ENCODE measurements around the gene VEGFB.

The VEGFB gene

GRCh38 chr11:64216879-64217278 lies 17.5 kb upstream of the VEGFB start:
- H3K4me3 ChIP-seq (ENCODE audit: insufficient read length, low read depth): no peak overlapping the region
- peaks cover 38% of the 10 kb centered on the region for H3K36me3 ChIP-seq (ENCODE audit: insufficient read depth, insufficient read length, low read length)
- H3K27me3 ChIP-seq (ENCODE audit: insufficient read depth, insufficient read length): no peaks in the 10 kb centered on the region
- no peaks in the 10 kb centered on the region for H3K9me3 ChIP-seq (ENCODE audit: insufficient read depth, low read length)
- no peaks in the 10 kb centered on the region for H3K4me1 ChIP-seq (ENCODE audit: insufficient read depth, insufficient read length)
- DNase-seq (ENCODE audit: low read depth, low spot score): no peak
- H3K9ac ChIP-seq (ENCODE audit: insufficient read length, low read depth): no peak overlapping the region
- TF ChIP-seq ZNF274 (IDR thresholded peaks at IDR 0.05; ENCODE audit: low read depth, low read length) (no peak), YY1 (IDR thresholded peaks at IDR 0.05; ENCODE audit: insufficient read depth, insufficient read length) (no peak), SUZ12 (IDR thresholded peaks at IDR 0.05; ENCODE audit: extremely low read depth, insufficient read depth, insufficient read length) (no peak)

- DNase-seq (ENCODE audit: low read depth, low spot score): no peak
- TF ChIP-seq YY1 (IDR thresholded peaks at IDR 0.05; ENCODE audit: insufficient read depth, insufficient read length) (no peak), ZNF274 (IDR thresholded peaks at IDR 0.05; ENCODE audit: low read depth, low read length) (no peak), SUZ12 (IDR thresholded peaks at IDR 0.05; ENCODE audit: extremely low read depth, insufficient read depth, insufficient read length) (no peak)
- no peaks in the 10 kb centered on the region for H3K9me3 ChIP-seq (ENCODE audit: insufficient read depth, low read length)
- H3K9ac ChIP-seq (ENCODE audit: insufficient read length, low read depth): no peak overlapping the region
- H3K4me3 ChIP-seq (ENCODE audit: insufficient read length, low read depth): no peak overlapping the region
- H3K4me1 ChIP-seq (ENCODE audit: insufficient read depth, insufficient read length): peaks cover 3% of the 10 kb centered on the region
- H3K36me3 ChIP-seq (ENCODE audit: insufficient read depth, insufficient read length, low read length): peaks cover 43% of the 10 kb centered on the region
- no peaks in the 10 kb centered on the region for H3K27me3 ChIP-seq (ENCODE audit: insufficient read depth, insufficient read length)
Observed at GRCh38 chr11:64218628-64219353, 15.6 kb upstream of the VEGFB start.

GRCh38 chr11:64219354-64219684 lies 15.1 kb upstream of the VEGFB start:
- TF ChIP-seq YY1 (IDR thresholded peaks at IDR 0.05; ENCODE audit: insufficient read depth, insufficient read length) (no peak), ZNF274 (IDR thresholded peaks at IDR 0.05; ENCODE audit: low read depth, low read length) (no peak), SUZ12 (IDR thresholded peaks at IDR 0.05; ENCODE audit: extremely low read depth, insufficient read depth, insufficient read length) (no peak)
- H3K9ac ChIP-seq (ENCODE audit: insufficient read length, low read depth): no peak overlapping the region
- H3K9me3 ChIP-seq (ENCODE audit: insufficient read depth, low read length): no peaks in the 10 kb centered on the region
- H3K4me3 ChIP-seq (ENCODE audit: insufficient read length, low read depth): no peak overlapping the region
- H3K36me3 ChIP-seq (ENCODE audit: insufficient read depth, insufficient read length, low read length): peaks cover 48% of the 10 kb centered on the region
- peaks cover 3% of the 10 kb centered on the region for H3K4me1 ChIP-seq (ENCODE audit: insufficient read depth, insufficient read length)
- DNase-seq (ENCODE audit: low read depth, low spot score): no peak
- no peaks in the 10 kb centered on the region for H3K27me3 ChIP-seq (ENCODE audit: insufficient read depth, insufficient read length)

- Histone ChIP-seq H3K4me1 (ENCODE audit: insufficient read depth, insufficient read length) (peaks cover 7% of the 10 kb centered on the region), H3K9ac (ENCODE audit: insufficient read length, low read depth) (no peak overlapping the region), H3K27me3 (ENCODE audit: insufficient read depth, insufficient read length) (no peaks in the 10 kb centered on the region), H3K36me3 (ENCODE audit: insufficient read depth, insufficient read length, low read length) (peaks cover 52% of the 10 kb centered on the region), H3K4me3 (ENCODE audit: insufficient read length, low read depth) (no peak overlapping the region), H3K9me3 (ENCODE audit: insufficient read depth, low read length) (no peaks in the 10 kb centered on the region)
- TF ChIP-seq ZNF274 (IDR thresholded peaks at IDR 0.05; ENCODE audit: low read depth, low read length) (no peak), YY1 (IDR thresholded peaks at IDR 0.05; ENCODE audit: insufficient read depth, insufficient read length) (no peak), SUZ12 (IDR thresholded peaks at IDR 0.05; ENCODE audit: extremely low read depth, insufficient read depth, insufficient read length) (no peak)
- DNase-seq (ENCODE audit: low read depth, low spot score): no peak
Observed at GRCh38 chr11:64219755-64220154, 14.6 kb upstream of the VEGFB start.

GRCh38 chr11:64220271-64220670 lies 14.1 kb upstream of the VEGFB start:
- H3K4me1 ChIP-seq (ENCODE audit: insufficient read depth, insufficient read length): peaks cover 10% of the 10 kb centered on the region
- H3K27me3 ChIP-seq (ENCODE audit: insufficient read depth, insufficient read length): no peaks in the 10 kb centered on the region
- no peak for TF ChIP-seq SUZ12 (IDR thresholded peaks at IDR 0.05; ENCODE audit: extremely low read depth, insufficient read depth, insufficient read length)
- no peak for TF ChIP-seq ZNF274 (IDR thresholded peaks at IDR 0.05; ENCODE audit: low read depth, low read length)
- no peak for TF ChIP-seq YY1 (IDR thresholded peaks at IDR 0.05; ENCODE audit: insufficient read depth, insufficient read length)
- H3K9me3 ChIP-seq (ENCODE audit: insufficient read depth, low read length): no peaks in the 10 kb centered on the region
- no peak for DNase-seq (ENCODE audit: low read depth, low spot score)
- H3K36me3 ChIP-seq (ENCODE audit: insufficient read depth, insufficient read length, low read length): peaks cover 56% of the 10 kb centered on the region
- no peak overlapping the region for H3K9ac ChIP-seq (ENCODE audit: insufficient read length, low read depth)
- H3K4me3 ChIP-seq (ENCODE audit: insufficient read length, low read depth): no peak overlapping the region

GRCh38 chr11:64220798-64221197 lies 13.6 kb upstream of the VEGFB start:
- no peak overlapping the region for H3K4me3 ChIP-seq (ENCODE audit: insufficient read length, low read depth)
- H3K36me3 ChIP-seq (ENCODE audit: insufficient read depth, insufficient read length, low read length): peaks cover 54% of the 10 kb centered on the region
- no peak for DNase-seq (ENCODE audit: low read depth, low spot score)
- H3K27me3 ChIP-seq (ENCODE audit: insufficient read depth, insufficient read length): no peaks in the 10 kb centered on the region
- H3K9me3 ChIP-seq (ENCODE audit: insufficient read depth, low read length): no peaks in the 10 kb centered on the region
- peaks cover 15% of the 10 kb centered on the region for H3K4me1 ChIP-seq (ENCODE audit: insufficient read depth, insufficient read length)
- TF ChIP-seq SUZ12 (IDR thresholded peaks at IDR 0.05; ENCODE audit: extremely low read depth, insufficient read depth, insufficient read length): no peak
- H3K9ac ChIP-seq (ENCODE audit: insufficient read length, low read depth): peak overlapping the region; percentile 4

- Histone ChIP-seq H3K27me3 (ENCODE audit: insufficient read depth, insufficient read length) (no peaks in the 10 kb centered on the region), H3K36me3 (ENCODE audit: insufficient read depth, insufficient read length, low read length) (peaks cover 54% of the 10 kb centered on the region), H3K9ac (ENCODE audit: insufficient read length, low read depth) (no peak overlapping the region), H3K9me3 (ENCODE audit: insufficient read depth, low read length) (no peaks in the 10 kb centered on the region), H3K4me3 (ENCODE audit: insufficient read length, low read depth) (no peak overlapping the region), H3K4me1 (ENCODE audit: insufficient read depth, insufficient read length) (peaks cover 26% of the 10 kb centered on the region)
- TF ChIP-seq YY1 (IDR thresholded peaks at IDR 0.05; ENCODE audit: insufficient read depth, insufficient read length): no peak
- TF ChIP-seq ZNF274 (IDR thresholded peaks at IDR 0.05; ENCODE audit: low read depth, low read length): no peak
- no peak for TF ChIP-seq SUZ12 (IDR thresholded peaks at IDR 0.05; ENCODE audit: extremely low read depth, insufficient read depth, insufficient read length)
- DNase-seq (ENCODE audit: low read depth, low spot score): no peak
Observed at GRCh38 chr11:64222651-64223000, 11.8 kb upstream of the VEGFB start.

All from NT2/D1 (cell line).